HEK293 (cell line): Measurements from ENCODE around the gene SUCNR1.

Experiments
- CTCF ChIA-PET: fragments of 350-600 bp; formaldehyde crosslinking; extraction: SDS; loops from one replicate; lab custom pipeline; 2021; ENCODE audit warnings: antibody characterized with exemption; lab: Yijun Ruan, JAX
- POLR2A ChIA-PET: fragments of 300-600 bp; formaldehyde crosslinking; extraction: SDS; loops from one replicate; lab custom pipeline; 2020; ENCODE audit warnings: antibody characterized with exemption, inconsistent platforms; lab: Yijun Ruan, JAX
- H3K27ac ChIP-seq: fragments of 200-500 bp; sonication (Bioruptor generic); 2 replicates; pipeline ENCODE4 v1.5.1; 2014; ENCODE audit warnings: low read depth, low read length, control low read depth, inconsistent platforms; ENCODE audit errors: extremely low read depth
- H3K36me3 ChIP-seq, 2 experiments: fragments of 200-500 bp in 1 of 2; sonication (Bioruptor generic) in 1 of 2; 1 replicate in 1 of 2; 2 replicates in 1 of 2; pipeline ENCODE4 v1.5.1; 2014 to 2017; ENCODE audit warnings: inconsistent platforms in 2 of 2, low read length in 2 of 2; ENCODE audit not compliant: control insufficient read depth in 2 of 2, insufficient read depth in 1 of 2
- H3K4me1 ChIP-seq: fragments of 200-500 bp; sonication (Bioruptor generic); 2 replicates; pipeline ENCODE4 v1.5.1; 2014; ENCODE audit warnings: mild to moderate bottlenecking, low read length, inconsistent platforms; ENCODE audit not compliant: control insufficient read depth, insufficient read depth
- H3K4me3 ChIP-seq: 2 replicates; pipeline ENCODE4 v1.5.1; 2011; ENCODE audit warnings: low read depth, mild to moderate bottlenecking, control low read depth, low read length, moderate library complexity
- H3K9me3 ChIP-seq: fragments of 200-500 bp; sonication (Bioruptor generic); 2 replicates; pipeline ENCODE4 v1.5.1; 2014; ENCODE audit warnings: low read depth, low read length, inconsistent platforms; ENCODE audit not compliant: control insufficient read depth, insufficient read depth
- GLI2 ChIP-seq: fragments of 450-650 bp; formaldehyde crosslinking; IDR thresholded peaks from 2 replicates; pipeline ENCODE4; 2017; ENCODE audit warnings: missing biosample characterization, missing genetic modification characterization, low read depth, borderline replicate concordance
- GLIS2 ChIP-seq: fragments of 450-650 bp; formaldehyde crosslinking; IDR thresholded peaks from 2 replicates; pipeline ENCODE4 v1.5.1; 2016; ENCODE audit warnings: missing biosample characterization, missing genetic modification characterization
- HOXA7 ChIP-seq: sonication (generic); formaldehyde crosslinking; IDR thresholded peaks from 2 replicates; pipeline ENCODE4 v1.8.1; 2022; ENCODE audit warnings: missing genetic modification reagents, borderline replicate concordance
- KLF7 ChIP-seq: fragments of 450-650 bp; formaldehyde crosslinking; IDR thresholded peaks from 2 replicates; pipeline ENCODE4 v1.5.1; 2016; ENCODE audit warnings: missing biosample characterization, missing genetic modification characterization, borderline replicate concordance
- PRDM2 ChIP-seq: fragments of 450-650 bp; formaldehyde crosslinking; IDR thresholded peaks from 2 replicates; pipeline ENCODE4 v1.5.1; 2016; ENCODE audit warnings: missing biosample characterization, missing genetic modification characterization, borderline replicate concordance
- TSHZ1 ChIP-seq: fragments of 450-650 bp; formaldehyde crosslinking; IDR thresholded peaks from 2 replicates; pipeline ENCODE4 v1.5.1; 2016; ENCODE audit warnings: missing biosample characterization, missing genetic modification characterization, borderline replicate concordance
- ZBTB48 ChIP-seq: fragments of 450-650 bp; formaldehyde crosslinking; IDR thresholded peaks from 2 replicates; pipeline ENCODE4 v1.5.1; 2016; ENCODE audit warnings: missing biosample characterization, missing genetic modification characterization
- ZBTB7A ChIP-seq: fragments of 450-650 bp; formaldehyde crosslinking; IDR thresholded peaks from 2 replicates; pipeline ENCODE4 v1.5.1; 2016; ENCODE audit warnings: low read depth, missing biosample characterization, missing genetic modification characterization
- ZFP41 ChIP-seq: fragments of 450-650 bp; formaldehyde crosslinking; IDR thresholded peaks from 2 replicates; pipeline ENCODE4 v1.5.1; 2016; ENCODE audit warnings: missing biosample characterization, missing genetic modification characterization, borderline replicate concordance
- ZNF132 ChIP-seq: fragments of 450-650 bp; formaldehyde crosslinking; IDR thresholded peaks from 2 replicates; pipeline ENCODE4 v1.5.1; 2017; ENCODE audit warnings: missing biosample characterization, missing genetic modification characterization, borderline replicate concordance
- ZNF202 ChIP-seq: fragments of 450-650 bp; formaldehyde crosslinking; IDR thresholded peaks from 2 replicates; pipeline ENCODE4 v1.5.1; 2016; ENCODE audit warnings: missing biosample characterization, missing genetic modification characterization, borderline replicate concordance
- ZNF416 ChIP-seq: fragments of 450-650 bp; formaldehyde crosslinking; IDR thresholded peaks from 2 replicates; pipeline ENCODE4 v1.5.1; 2016; ENCODE audit warnings: missing biosample characterization, missing genetic modification characterization
- ZNF513 ChIP-seq: fragments of 450-650 bp; IDR thresholded peaks from 2 replicates; pipeline ENCODE4 v1.5.1; 2018; ENCODE audit warnings: missing biosample characterization, missing genetic modification characterization
- ZNF529 ChIP-seq: fragments of 450-650 bp; formaldehyde crosslinking; IDR thresholded peaks from 2 replicates; pipeline ENCODE4 v1.5.1; 2017; ENCODE audit warnings: missing genetic modification characterization, missing biosample characterization; ENCODE audit not compliant: insufficient replicate concordance
- ZNF530 ChIP-seq: fragments of 450-650 bp; formaldehyde crosslinking; IDR thresholded peaks from 2 replicates; pipeline ENCODE4 v1.5.1; 2016; ENCODE audit warnings: low read depth, missing biosample characterization, missing genetic modification characterization
- ZNF548 ChIP-seq: fragments of 450-650 bp; formaldehyde crosslinking; IDR thresholded peaks from 2 replicates; pipeline ENCODE4 v1.5.1; 2016; ENCODE audit warnings: missing biosample characterization, missing genetic modification characterization
- ZNF571 ChIP-seq: fragments of 450-650 bp; formaldehyde crosslinking; IDR thresholded peaks from 2 replicates; pipeline ENCODE4 v1.5.0; 2017; ENCODE audit warnings: missing biosample characterization, missing genetic modification characterization
- ZNF623 ChIP-seq: fragments of 450-650 bp; formaldehyde crosslinking; IDR thresholded peaks from 2 replicates; pipeline ENCODE4 v1.5.1; 2016; ENCODE audit warnings: missing biosample characterization, missing genetic modification characterization
- ZNF776 ChIP-seq: fragments of 450-650 bp; formaldehyde crosslinking; IDR thresholded peaks from 2 replicates; pipeline ENCODE4 v1.5.0; 2017; ENCODE audit warnings: missing biosample characterization, missing genetic modification characterization, borderline replicate concordance
- ZNF791 ChIP-seq: fragments of 450-650 bp; formaldehyde crosslinking; IDR thresholded peaks from 2 replicates; pipeline ENCODE4 v1.5.1; 2016; ENCODE audit warnings: missing biosample characterization, missing genetic modification characterization

SUCNR1 gene

GRCh38 chr3:151899996-151900395 lies 26.6 kb downstream of the SUCNR1 start (continued):
- no peak for TF ChIP-seq PRDM2 (tag by site-specific recombination)

GRCh38 chr3:151900460-151900859 lies 27.0 kb downstream of the SUCNR1 start:
- Histone ChIP-seq H3K4me3 (no peak overlapping the region), H3K9me3 (no peaks in the 10 kb centered on the region)
- no peak for TF ChIP-seq ZBTB48 (tag by site-specific recombination)
- no peak for TF ChIP-seq ZNF776 (tag by site-specific recombination)
- no peak for TF ChIP-seq ZNF513
- no peak for TF ChIP-seq HOXA7 (CRISPR knock-in tag)
- no peak for TF ChIP-seq GLI2 (tag by site-specific recombination)
- no peak for TF ChIP-seq KLF7 (tag by site-specific recombination)
- no peak for TF ChIP-seq ZNF132 (tag by site-specific recombination)
- no peak for TF ChIP-seq ZNF202 (tag by site-specific recombination)
- TF ChIP-seq, all 188 proteins: peak for 0
- POLR2A ChIA-PET, result no interaction called here
- no peak overlapping the region for H3K27ac ChIP-seq
- H3K36me3 ChIP-seq, result no peaks in the 10 kb centered on the region
- H3K4me1 ChIP-seq, result no peaks in the 10 kb centered on the region
- CTCF ChIA-PET, result no interaction called here

GRCh38 chr3:151900884-151901643 lies 27.6 kb downstream of the SUCNR1 start:
- Histone ChIP-seq H3K4me3 (no peak overlapping the region), H3K27ac (no peak overlapping the region), H3K4me1 (no peaks in the 10 kb centered on the region), H3K36me3 (no peaks in the 10 kb centered on the region), H3K9me3 (no peaks in the 10 kb centered on the region)
- no peak for TF ChIP-seq ZFP41
- TF ChIP-seq ZNF623, result no peak
- no peak for TF ChIP-seq TSHZ1 (tag by site-specific recombination)
- no peak for TF ChIP-seq ZNF548 (tag by site-specific recombination)
- no peak for TF ChIP-seq ZBTB7A
- TF ChIP-seq ZNF791 (tag by site-specific recombination), result no peak
- no peak for TF ChIP-seq ZNF571 (tag by site-specific recombination)
- no peak for TF ChIP-seq ZNF530 (tag by site-specific recombination)
- TF ChIP-seq ZNF416, result no peak
- no peak for TF ChIP-seq ZNF529 (tag by site-specific recombination)
- no peak for TF ChIP-seq GLIS2 (tag by site-specific recombination)
- POLR2A ChIA-PET, result no interaction called here
- CTCF ChIA-PET, result no interaction called here
